CD14-positive monocyte (primary cell): ENCODE measurements around the gene ALDH5A1. TPM values are rescaled to one million over a fixed set of nuclear protein-coding genes. Genes with fewer than 3 reads are reported as not detected.

ENCODE experiments used
- DNase-seq, 3 donors: peaks; one replicate each; pipeline ENCODE4 v3.0.0-alpha.2; 2011 to 2022
- H2AFZ ChIP-seq: 2 replicates; pipeline ENCODE4 v1.6.0; 2012; ENCODE audit warnings: mild to moderate bottlenecking, low read depth, low read length, inconsistent platforms; ENCODE audit not compliant: insufficient read depth, poor library complexity, severe bottlenecking
- H3K27ac ChIP-seq, 2 donors: 1 replicate in 1 of 2; 2 replicates in 1 of 2; pipeline ENCODE4 v1.5.1; 2012 to 2013; ENCODE audit warnings: low read length in 2 of 2, control low read depth in 1 of 2, inconsistent platforms in 1 of 2, low read depth in 1 of 2, mild to moderate bottlenecking in 1 of 2
- H3K27me3 ChIP-seq, 2 donors: one replicate each; pipeline versions ENCODE4 v1.6.0 to v1.6.1; 2011 to 2013; ENCODE audit warnings: low read length in 2 of 2; ENCODE audit not compliant: control insufficient read depth in 2 of 2, insufficient read depth in 2 of 2
- H3K36me3 ChIP-seq, 2 donors: replicated peaks in 1 of 2; 1 replicate in 1 of 2; 2 replicates in 1 of 2; pipeline versions ENCODE4 v1.5.1 to v1.6.1; 2012 to 2013; ENCODE audit warnings: low read length in 2 of 2, control low read depth in 1 of 2, inconsistent platforms in 1 of 2, mild to moderate bottlenecking in 1 of 2; ENCODE audit not compliant: insufficient read depth in 2 of 2, control insufficient read depth in 1 of 2
- H3K4me1 ChIP-seq, 2 donors: 1 replicate in 1 of 2; 2 replicates in 1 of 2; pipeline versions ENCODE4 v1.5.1 to v1.6.1; 2012 to 2013; ENCODE audit warnings: low read length in 2 of 2, control low read depth in 1 of 2, inconsistent platforms in 1 of 2, mild to moderate bottlenecking in 1 of 2, moderate library complexity in 1 of 2; ENCODE audit not compliant: insufficient read depth in 2 of 2, control insufficient read depth in 1 of 2
- H3K4me2 ChIP-seq: replicated peaks from 2 replicates; pipeline ENCODE3; 2012; ENCODE audit warnings: low read length, moderate library complexity, mild to moderate bottlenecking; ENCODE audit not compliant: poor library complexity, severe bottlenecking; ENCODE audit errors: extremely low read depth
- H3K4me3 ChIP-seq, 3 experiments: fragments of 200-600 bp in 1 of 3; sonication (generic) in 1 of 3; replicated peaks in 1 of 3; 1 replicate in 2 of 3; 2 replicates in 1 of 3; pipeline ENCODE4 v1.5.1; 2011 to 2013; ENCODE audit warnings: low read length in 3 of 3, mild to moderate bottlenecking in 3 of 3, control low read depth in 2 of 3, low read depth in 2 of 3, inconsistent platforms in 1 of 3, moderate library complexity in 1 of 3
- H3K79me2 ChIP-seq: 2 replicates; pipeline ENCODE4 v1.6.0; 2012; ENCODE audit warnings: mild to moderate bottlenecking, control low read depth, inconsistent platforms, low read length, moderate library complexity; ENCODE audit not compliant: insufficient read depth
- H3K9ac ChIP-seq: 2 replicates; pipeline ENCODE4 v1.6.0; 2017; ENCODE audit warnings: low read length, mild to moderate bottlenecking; ENCODE audit not compliant: insufficient read depth, poor library complexity, severe bottlenecking
- H3K9me3 ChIP-seq, 2 donors: replicated peaks in 1 of 2; 1 replicate in 1 of 2; 2 replicates in 1 of 2; pipeline versions ENCODE4 v1.5.1 to v1.6.1; 2012 to 2013; ENCODE audit warnings: low read length in 2 of 2, control low read depth in 1 of 2; ENCODE audit not compliant: control insufficient read depth in 1 of 2, insufficient read depth in 1 of 2
- H4K20me1 ChIP-seq: 2 replicates; pipeline ENCODE4 v1.6.0; 2012; ENCODE audit warnings: mild to moderate bottlenecking, low read length, control low read depth, moderate library complexity; ENCODE audit not compliant: insufficient read depth
- H3K27ac Mint-ChIP-seq, 7 donors: one replicate each; pipeline ENCODE4 v1.8.0; 2020; ENCODE audit warnings: mild to moderate bottlenecking in 7 of 7, mixed read lengths in 7 of 7, moderate library complexity in 6 of 7, inconsistent platforms in 2 of 7
- H3K27me3 Mint-ChIP-seq, 3 donors: one replicate each; pipeline ENCODE4 v1.8.0; 2021 to 2022; ENCODE audit warnings: low read depth in 3 of 3, mild to moderate bottlenecking in 3 of 3, mixed read lengths in 3 of 3, moderate library complexity in 3 of 3, inconsistent platforms in 1 of 3
- H3K36me3 Mint-ChIP-seq, 2 donors: one replicate each; pipeline ENCODE4 v1.8.0; 2020; ENCODE audit warnings: mixed read lengths in 2 of 2, inconsistent platforms in 1 of 2, mild to moderate bottlenecking in 1 of 2
- H3K4me1 Mint-ChIP-seq: one replicate; pipeline ENCODE4 v1.8.0; 2020; ENCODE audit warnings: mild to moderate bottlenecking, mixed read lengths
- H3K4me3 Mint-ChIP-seq, 2 donors: one replicate each; pipeline ENCODE4 v1.8.0; 2020; ENCODE audit warnings: mild to moderate bottlenecking in 2 of 2, mixed read lengths in 2 of 2, moderate library complexity in 1 of 2
- H3K9me3 Mint-ChIP-seq, 7 donors: one replicate each; pipeline ENCODE4 v1.8.0; 2020 to 2022; ENCODE audit warnings: mixed read lengths in 7 of 7, mild to moderate bottlenecking in 6 of 7, moderate library complexity in 6 of 7, inconsistent platforms in 2 of 7
- CTCF ChIP-seq: fragments of 200-600 bp; IDR thresholded peaks from one replicate; pipeline ENCODE4 v1.8.0; 2022; ENCODE audit warnings: antibody characterized with exemption, mild to moderate bottlenecking
- WGBS: methylation state at CpG from one replicate; pipeline ENCODE4 v1.1.5; 2013; ENCODE audit warnings: missing lambda C conversion rate; ENCODE audit not compliant: insufficient coverage; 5-methylcytosine and 5-hydroxymethylcytosine counted together
- intact Hi-C, 2 donors: fragments of 100-400 bp; cut with micrococcal nuclease; formaldehyde crosslinking; loops; one replicate each; pipeline versions ENCODE4 v1.15.0 to v1.15.1; 2023
- polyA plus RNA-seq, 3 donors: library from polyadenylated mRNA; depleted of rRNA in 1 of 3; unstranded in 2 of 3; stranded (reverse) in 1 of 3; fragments of 300-500 nt in 2 of 3; fragments of >200 nt in 1 of 3; fragmentation: Illumina TruSeq in 2 of 3; gene quantifications; 1 replicate in 2 of 3; 2 replicates in 1 of 3; pipeline ENCODE4 v1.2.3, GENCODE V29; 2012 to 2021

The ALDH5A1 gene
- polyA plus RNA-seq, 3 donors = 0.04 to 0.33 (median 0.17) TPM

GRCh38 chr6:24520929-24521546 lies 26.3 kb downstream of the ALDH5A1 start:
- Histone ChIP-seq H3K4me1 (no peaks in the 10 kb centered on the region), H3K9ac (no peak overlapping the region), H3K79me2 (no peaks in the 10 kb centered on the region), H4K20me1 (no peaks in the 10 kb centered on the region), H3K36me3 (no peaks in the 10 kb centered on the region), H3K9me3 (no peaks in the 10 kb centered on the region), H2AFZ (peak overlapping the region; percentile 21), H3K27ac (no peak overlapping the region), H3K27me3 (no peaks in the 10 kb centered on the region), H3K4me3 (no peak overlapping the region), H3K4me2 (no peak overlapping the region)
- intact Hi-C loops = no loop called here
- no peak for DNase-seq
- no peaks in the 10 kb centered on the region for H3K27me3 Mint-ChIP-seq
- H3K4me3 Mint-ChIP-seq = no peak overlapping the region
- WGBS = 30% methylated on average over 3 of the region's 6 CpGs
- no peaks in the 10 kb centered on the region for H3K9me3 Mint-ChIP-seq
- TF ChIP-seq CTCF = peak; percentile 36
- H3K27ac Mint-ChIP-seq = no peak overlapping the region
- no peaks in the 10 kb centered on the region for H3K36me3 Mint-ChIP-seq
- peaks cover 8% of the 10 kb centered on the region for H3K4me1 Mint-ChIP-seq

- Histone ChIP-seq H3K27ac (no peak overlapping the region), H3K79me2 (no peaks in the 10 kb centered on the region), H3K27me3 (no peaks in the 10 kb centered on the region), H3K9ac (no peak overlapping the region), H3K4me2 (no peak overlapping the region), H3K9me3 (no peaks in the 10 kb centered on the region), H4K20me1 (no peaks in the 10 kb centered on the region), H2AFZ (no peak overlapping the region), H3K36me3 (no peaks in the 10 kb centered on the region), H3K4me1 (no peaks in the 10 kb centered on the region), H3K4me3 (no peak overlapping the region)
- Mint-ChIP-seq H3K27ac (peak overlapping the region in 1 of 7 donors; percentile 42), H3K27me3 (no peaks in the 10 kb centered on the region), H3K9me3 (no peaks in the 10 kb centered on the region), H3K36me3 (no peaks in the 10 kb centered on the region), H3K4me1 (peaks cover 8% of the 10 kb centered on the region), H3K4me3 (no peak overlapping the region)
- no peak for DNase-seq
- intact Hi-C loops = no loop called here
- 69% methylated on average over 8 of the region's 13 CpGs for WGBS
- TF ChIP-seq CTCF = no peak
Observed at GRCh38 chr6:24522228-24523176, 27.7 kb downstream of the ALDH5A1 start.
